ENCODE measurements around the gene PCSK5.

- TF ChIP-seq CTCF (IDR thresholded peaks at IDR 0.05; ENCODE audit: poor library complexity) (no peak), EZH2 (IDR thresholded peaks at IDR 0.05; ENCODE audit: borderline replicate concordance) (no peak)
Measured at GRCh38 chr9:75998096-75998780, 107.8 kb downstream of the PCSK5 start.
